Activated CD8-positive, alpha-beta memory T cell treated with anti-CD3 and anti-CD28 coated beads, Interleukin-2, amount 50 U/mL, for 24 hours (primary cell): ENCODE data around the gene ERH.
"Not testable (repeated sequence)": the region's sequence is repeated elsewhere in the genome, so short reads cannot be mapped to it uniquely, and the experiment has no call there.

Experiments
- DNase-seq: peaks from one replicate; pipeline ENCODE4 v3.0.0-alpha.2; 2020; ENCODE audit errors: extremely low read depth

ERH gene

DNA sequence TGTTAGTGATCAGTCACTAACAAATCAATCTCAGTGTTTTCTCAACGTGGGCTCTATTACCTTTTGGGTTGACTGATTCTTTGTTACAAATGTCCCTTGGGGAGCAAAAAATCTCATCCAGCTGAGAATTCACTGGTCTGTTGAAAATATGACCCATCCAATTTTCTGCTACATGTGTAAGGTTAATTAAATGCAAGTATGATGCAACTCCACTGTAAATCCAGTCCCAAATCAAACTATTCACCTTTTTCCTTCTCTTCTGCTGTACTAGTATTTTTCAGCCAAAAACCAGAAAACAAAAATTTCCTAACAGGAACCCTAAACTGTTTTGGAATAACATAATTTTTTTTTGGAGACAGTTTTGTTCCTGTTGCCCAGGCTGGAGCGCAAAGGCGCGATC lies 2.2 kb downstream of the ERH start:
- no peak for DNase-seq

DNA sequence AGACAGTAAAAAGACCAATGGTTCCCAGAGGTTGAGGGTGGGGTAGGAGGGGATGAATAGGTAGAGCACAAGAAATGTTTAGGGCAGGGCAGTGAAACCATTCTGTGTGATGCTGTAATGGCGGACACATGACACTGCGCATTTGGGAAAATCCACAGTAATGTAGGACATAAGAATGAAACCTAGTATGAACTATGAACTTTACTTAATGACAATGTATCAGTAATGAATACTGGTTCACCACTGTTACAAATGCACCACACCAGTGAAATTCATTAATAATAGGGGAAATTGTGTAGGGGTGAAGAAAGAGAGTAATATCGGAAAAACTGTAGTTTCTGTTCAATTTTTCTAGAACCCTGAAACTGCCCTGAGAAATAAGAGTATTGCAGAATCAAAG lies 5.6 kb downstream of the ERH start:
- DNase-seq: no peak

GRCh38 chr14:69391400-69391799 lies 6.7 kb downstream of the ERH start:
- not testable (repeated sequence) for DNase-seq

DNA sequence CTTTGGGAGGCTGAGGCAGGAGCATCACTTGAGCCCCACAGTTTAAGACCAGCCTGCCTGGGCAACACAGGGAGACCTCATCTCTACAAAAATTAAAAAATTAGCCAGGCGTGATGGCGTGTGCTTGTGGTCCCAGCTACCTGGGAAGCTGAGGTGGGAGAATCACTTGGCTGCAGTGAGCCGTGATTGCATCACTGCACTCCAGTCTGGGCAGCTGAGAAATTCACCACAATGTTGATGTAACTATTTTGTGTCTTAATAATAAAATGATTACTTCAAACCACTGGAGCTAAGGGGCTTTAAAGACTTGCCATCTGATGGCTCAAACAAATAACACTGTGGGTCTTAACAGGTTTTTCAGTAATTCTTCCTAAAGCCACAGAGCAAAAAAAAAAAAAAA lies 10.8 kb downstream of the ERH start:
- DNase-seq: no peak

DNA sequence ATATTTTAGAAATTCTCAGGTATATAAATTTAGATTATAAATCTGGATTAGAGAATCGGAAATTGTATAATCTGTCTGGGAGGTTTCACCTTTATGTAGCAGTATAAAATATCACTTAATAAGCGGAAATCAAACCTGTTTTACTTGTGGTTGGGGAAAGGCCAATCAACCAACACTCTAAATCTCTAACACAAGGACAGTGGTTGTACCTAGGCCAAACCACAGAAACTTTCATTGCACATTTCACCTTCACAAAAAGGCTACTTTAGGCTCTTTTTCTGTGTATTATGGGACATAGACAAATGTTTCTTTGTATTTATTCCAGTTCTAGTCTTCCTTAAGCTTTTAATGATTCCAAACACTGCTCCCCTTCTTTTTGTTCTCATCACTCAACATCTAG lies 19.8 kb downstream of the ERH start:
- DNase-seq: no peak

DNA sequence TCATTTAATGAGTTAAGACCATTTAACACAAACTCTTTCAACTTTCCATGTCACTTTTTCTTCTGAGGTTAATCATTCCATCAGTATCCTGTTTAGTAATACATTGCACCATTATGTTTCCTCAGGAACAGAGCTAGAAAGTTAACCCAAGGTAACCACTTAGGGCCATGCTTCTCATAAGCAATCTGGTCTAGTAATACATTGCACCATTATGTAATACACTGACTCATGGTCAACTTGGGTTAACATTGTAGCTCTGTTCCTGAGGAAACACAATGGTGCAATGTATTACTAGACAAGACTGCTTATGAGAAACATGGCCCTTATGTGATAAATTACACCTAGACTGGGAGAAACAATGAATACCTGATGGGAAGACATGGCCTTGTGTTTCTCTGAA lies 21.7 kb downstream of the ERH start:
- DNase-seq: no peak

DNA sequence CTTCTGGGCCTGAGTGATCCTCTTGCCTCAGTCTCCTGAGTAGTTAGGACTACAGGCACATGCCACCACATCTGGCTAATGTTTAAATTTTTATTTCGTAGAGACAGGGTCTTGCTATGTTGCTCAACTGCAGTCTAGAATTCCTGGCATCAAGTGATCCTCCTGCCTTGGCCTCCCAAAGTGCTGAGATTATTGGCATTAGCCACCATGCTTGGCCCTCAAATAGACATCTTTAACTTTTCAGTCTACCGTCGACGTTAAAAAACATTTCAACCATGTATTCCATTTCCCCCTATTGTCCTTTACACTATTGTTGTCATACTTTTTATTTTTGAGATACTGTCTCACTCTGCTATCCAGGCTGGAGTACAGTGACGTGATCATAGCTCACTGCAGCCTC lies 22.4 kb downstream of the ERH start:
- no peak for DNase-seq

GRCh38 chr14:69375182-69375581 lies 22.9 kb downstream of the ERH start:
- no peak for DNase-seq

GRCh38 chr14:69374235-69374634 lies 23.9 kb downstream of the ERH start:
- no peak for DNase-seq

- no peak for DNase-seq
Observed at GRCh38 chr14:69373104-69373503, 25.0 kb downstream of the ERH start.

DNA sequence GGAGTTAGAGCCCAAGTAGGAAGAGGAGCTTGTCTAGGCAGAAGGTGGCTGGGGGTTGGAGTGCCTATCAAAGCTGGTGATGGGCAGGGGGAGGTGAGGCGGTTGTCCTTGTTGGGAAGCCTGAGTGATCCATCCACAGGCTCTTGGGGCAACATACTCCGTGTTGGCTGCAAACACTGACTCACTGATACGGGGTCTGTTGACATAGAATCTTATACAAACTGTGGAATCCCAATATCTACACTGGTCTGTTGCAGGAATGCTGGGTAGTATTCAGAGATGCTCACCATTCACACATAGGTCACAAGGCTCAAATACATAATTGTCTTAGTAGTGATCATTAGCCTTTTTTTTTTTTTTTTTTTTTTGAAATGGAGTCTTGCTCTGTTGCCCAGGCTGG lies 26.0 kb downstream of the ERH start:
- no peak for DNase-seq

- no peak for DNase-seq
Observed at GRCh38 chr14:69370061-69370460, 28.0 kb downstream of the ERH start.

- DNase-seq: no peak
Observed at GRCh38 chr14:69368381-69368780, 29.7 kb downstream of the ERH start.

- no peak for DNase-seq
Observed at GRCh38 chr14:69366761-69367160, 31.3 kb downstream of the ERH start.

DNA sequence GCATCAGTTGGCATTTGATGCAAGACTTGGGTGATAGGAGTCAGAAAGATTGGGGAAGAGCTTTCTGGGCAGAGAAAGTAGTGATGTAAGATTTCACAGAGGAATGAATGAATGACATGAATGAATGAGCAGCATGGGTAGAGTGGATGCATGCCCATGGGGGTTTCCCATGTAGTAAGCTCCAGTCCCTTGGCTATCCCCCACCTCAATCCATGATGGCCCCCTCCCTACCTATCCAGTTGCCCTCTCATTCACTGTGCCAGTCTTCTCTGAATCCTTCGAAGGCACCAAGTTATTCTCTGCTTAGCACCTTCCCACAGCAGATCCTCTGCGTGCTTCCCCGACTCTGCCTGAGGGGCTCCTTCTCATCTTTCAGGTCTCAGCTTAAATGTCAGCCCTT lies 32.0 kb downstream of the ERH start:
- DNase-seq: no peak

- no peak for DNase-seq
Observed at GRCh38 chr14:69364378-69364777, 33.7 kb downstream of the ERH start.

DNA sequence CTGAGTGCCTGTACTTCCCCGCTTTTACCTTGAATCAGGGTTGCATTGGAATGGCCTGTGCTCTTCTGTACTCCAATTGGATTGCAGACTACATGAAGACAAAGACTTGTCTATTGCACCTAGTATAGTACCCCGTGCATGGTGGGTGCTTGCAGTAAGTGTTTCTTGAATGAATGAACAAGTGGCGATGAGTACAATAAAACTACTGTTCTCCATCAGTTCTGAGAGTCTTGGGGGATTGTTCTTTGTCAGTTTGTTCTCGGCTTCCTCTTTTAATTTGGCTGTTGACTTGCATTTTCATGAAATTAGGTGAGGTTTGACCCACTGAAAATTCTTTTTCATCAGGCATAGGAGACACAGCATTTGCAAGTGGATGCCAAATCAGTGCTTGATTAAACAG lies 34.1 kb downstream of the ERH start:
- no peak for DNase-seq

GRCh38 chr14:69363055-69363454 lies 35.0 kb downstream of the ERH start:
- no peak for DNase-seq

DNA sequence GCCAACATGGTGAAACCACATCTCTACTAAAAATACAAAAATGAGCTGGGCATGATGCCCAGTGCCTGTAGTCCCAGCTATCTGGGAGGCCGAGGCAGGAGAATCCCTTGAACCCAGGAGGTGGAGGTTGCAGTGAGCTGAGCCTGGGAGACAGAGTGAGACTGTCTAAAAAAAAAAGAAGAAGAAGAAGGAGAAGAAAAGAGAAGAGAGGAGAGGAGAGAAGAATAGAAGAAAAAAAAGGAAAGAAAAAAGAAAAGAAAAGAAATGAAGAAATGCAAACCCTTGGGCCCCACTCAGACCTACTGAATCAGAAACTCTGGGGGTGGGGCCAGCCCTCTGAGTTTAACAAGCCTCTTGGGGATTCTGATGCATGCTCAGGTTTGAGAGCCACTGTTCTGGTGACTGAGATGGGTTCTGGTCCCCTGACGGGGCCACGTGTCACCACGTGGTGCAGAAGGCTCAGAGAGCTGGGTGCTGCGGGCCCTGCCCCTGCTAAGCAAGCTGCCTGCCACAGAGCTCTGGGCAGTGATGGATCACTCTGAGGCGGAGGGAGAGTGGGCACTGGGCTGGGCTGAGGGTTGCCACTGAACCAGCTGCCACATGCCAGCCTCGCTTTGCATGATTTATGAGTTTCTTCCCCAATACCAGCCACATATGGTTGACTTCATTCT lies 37.5 kb downstream of the ERH start:
- DNase-seq: no peak

GRCh38 chr14:69358966-69359365 lies 39.1 kb downstream of the ERH start:
- no peak for DNase-seq

- DNase-seq: no peak
Observed at GRCh38 chr14:69358233-69358963, 39.7 kb downstream of the ERH start.

- DNase-seq: no peak
Observed at GRCh38 chr14:69357544-69358200, 40.4 kb downstream of the ERH start.

DNA sequence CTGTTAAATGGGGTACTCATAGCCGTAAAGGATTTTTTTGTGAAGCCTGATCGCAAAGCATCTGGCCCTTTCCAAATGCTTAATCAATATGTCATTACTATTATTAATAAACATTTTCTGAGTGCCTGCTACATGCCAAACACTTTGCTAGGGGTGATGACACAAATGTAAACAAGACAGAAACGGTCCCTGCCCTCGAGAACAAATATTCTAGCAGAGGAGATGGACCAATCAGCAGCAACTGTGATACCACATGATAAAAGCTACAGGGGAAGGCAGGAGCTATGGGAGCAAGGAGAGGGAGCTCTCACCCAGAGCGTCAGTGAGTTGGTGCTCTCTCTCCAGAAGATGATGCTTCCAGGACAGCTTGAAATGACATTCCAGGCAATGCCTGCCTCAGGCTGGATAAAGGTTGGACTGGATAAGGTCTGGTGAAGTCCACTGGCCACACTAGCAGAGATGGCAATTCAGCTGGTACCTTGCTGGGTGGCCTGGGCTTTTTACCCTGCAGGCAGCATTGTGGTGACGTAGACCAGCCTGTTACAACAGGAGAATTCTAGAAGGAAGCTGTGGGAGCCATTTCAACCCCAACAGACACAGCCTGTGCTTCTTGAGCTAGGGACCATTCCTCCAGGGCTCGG lies 41.1 kb downstream of the ERH start:
- no peak for DNase-seq
